ENCODE results near the gene KCNAB1.
"Not testable (repeated sequence)": the region's sequence is repeated elsewhere in the genome, so short reads cannot be mapped to it uniquely, and the experiment has no call there.

Gene KCNAB1

DNA sequence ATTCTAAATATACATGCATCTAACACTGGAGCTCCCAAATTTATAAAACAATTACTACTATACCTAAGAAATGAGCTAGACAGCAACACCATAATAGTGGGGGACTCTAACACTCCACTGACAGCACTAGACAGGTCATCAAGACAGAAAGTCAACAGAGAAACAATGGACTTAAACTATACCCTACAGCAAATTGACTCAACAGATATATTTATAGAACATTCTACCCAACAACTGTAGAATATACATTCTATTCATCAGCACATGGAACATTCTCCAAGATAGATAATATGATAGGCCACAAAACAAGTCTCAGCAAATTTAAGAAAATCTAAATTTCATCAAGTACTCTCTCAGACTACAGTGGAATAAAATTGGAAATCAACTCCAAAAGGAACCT is 102.0 kb downstream of the KCNAB1 start:
- not testable (repeated sequence) for DNase-seq

DNA sequence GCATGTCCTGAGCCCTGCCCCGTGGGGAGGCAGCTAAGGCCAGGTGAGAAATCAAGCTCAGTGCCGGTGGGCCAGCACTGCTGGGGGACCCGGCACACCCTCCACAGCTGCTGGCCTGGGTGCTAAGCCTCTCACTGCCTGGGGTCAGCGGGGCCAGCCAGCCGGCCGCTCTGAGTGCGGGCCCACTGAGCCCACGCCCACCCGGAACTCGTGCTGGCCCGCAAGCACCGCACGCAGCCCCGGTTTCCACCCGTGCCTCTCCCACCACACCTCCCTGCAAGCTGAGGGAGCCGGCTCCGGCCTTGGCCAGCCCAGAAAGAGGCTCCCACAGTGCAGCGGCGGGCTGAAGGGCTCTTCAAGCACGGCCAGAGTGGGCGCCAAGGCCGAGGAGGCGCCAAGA is 103.7 kb downstream of the KCNAB1 start:
- not testable (repeated sequence) for DNase-seq

DNA sequence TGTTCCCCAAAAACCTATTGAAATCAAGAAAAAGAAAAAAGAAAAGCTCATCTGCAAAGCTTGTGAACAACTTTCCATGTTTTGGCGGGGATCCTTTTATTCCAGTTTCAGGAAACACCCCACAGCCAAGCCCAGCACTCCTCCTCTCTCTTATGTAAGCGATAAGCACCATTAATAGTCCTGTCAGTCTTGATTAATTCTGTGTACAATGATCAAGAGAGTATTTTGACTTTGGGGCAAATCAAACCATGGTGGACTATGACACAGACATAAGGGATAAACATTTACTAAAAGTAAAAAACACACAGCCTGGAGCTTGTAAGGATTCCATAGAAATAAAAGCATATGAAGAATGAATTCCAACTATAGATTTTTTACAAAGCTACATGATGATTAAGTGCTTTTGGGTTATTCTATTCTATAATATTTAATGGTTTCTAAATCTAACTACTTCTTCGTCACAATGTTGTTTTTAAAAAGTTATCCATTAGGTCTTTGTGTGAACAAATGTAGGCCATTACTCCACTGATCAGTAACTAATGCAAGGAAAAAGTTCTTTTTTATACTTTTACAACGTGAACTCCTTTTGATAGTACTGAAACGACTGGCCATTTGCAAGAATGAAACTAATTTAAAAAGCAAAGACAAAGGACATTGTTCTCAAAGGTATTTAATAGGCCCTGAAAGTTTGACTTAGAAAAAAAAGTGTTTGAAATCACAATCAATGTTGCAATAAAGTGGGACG is 106.5 kb downstream of the KCNAB1 start:
- DNase-seq = no peak

GRCh38 chr3:156227704-156228103 is 107.3 kb downstream of the KCNAB1 start:
- no peak for DNase-seq

GRCh38 chr3:156230278-156230900 is 110.0 kb downstream of the KCNAB1 start:
- no peak for DNase-seq

DNA sequence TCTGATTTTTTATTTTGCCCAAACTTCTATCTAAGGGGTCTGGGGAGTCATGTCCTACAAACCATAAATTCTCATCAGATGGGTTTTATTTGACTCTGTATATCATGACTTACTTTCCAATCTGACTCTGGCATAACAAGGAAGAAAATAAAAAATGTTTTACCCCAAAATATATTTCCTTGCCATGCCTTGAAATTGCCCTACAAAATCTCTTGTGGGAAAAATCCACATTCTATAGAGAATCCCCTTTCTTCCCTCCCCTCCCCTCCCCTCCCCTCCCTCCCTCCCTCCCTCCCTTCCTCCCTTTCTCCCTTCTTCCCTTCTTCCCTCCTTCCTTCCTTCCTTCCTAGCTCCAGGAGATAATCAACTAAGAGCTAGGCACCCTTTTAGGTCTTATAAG is 110.8 kb downstream of the KCNAB1 start:
- not testable (repeated sequence) for DNase-seq

- DNase-seq = no peak
Observed at GRCh38 chr3:156233876-156234275, 113.5 kb downstream of the KCNAB1 start.

DNA sequence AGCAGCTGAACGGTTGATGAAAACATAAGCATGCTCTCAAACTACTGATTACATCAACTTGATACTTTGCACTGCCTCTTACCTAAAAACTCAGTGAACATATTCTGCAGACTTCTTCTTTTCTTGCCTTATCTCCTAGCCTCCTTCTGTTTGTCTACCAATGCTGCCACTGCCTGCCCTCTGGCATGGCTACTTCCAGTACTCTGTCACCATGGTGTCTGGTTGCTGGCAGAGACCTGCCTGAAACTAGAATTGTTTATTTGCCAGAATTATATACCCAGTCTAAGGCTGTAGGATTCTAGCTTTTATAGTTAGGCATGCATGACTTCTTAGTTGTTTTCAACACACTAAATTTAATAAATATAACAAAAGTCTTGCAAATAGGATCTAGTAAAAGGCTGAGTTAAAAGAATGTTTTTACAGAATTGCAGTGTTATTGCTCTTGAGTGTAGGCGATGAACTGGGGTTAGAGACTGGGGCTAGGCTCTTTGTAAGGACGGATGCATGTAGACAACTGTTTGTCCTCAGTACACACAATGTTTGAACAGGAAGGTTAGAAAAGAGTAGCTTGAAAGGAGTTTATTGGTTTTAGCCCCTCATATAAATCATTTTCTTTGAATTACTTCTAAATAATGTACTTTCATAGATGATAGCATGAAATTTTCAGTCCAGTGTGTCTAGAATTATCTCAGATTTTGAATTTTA is 116.3 kb downstream of the KCNAB1 start:
- DNase-seq = no peak

DNA sequence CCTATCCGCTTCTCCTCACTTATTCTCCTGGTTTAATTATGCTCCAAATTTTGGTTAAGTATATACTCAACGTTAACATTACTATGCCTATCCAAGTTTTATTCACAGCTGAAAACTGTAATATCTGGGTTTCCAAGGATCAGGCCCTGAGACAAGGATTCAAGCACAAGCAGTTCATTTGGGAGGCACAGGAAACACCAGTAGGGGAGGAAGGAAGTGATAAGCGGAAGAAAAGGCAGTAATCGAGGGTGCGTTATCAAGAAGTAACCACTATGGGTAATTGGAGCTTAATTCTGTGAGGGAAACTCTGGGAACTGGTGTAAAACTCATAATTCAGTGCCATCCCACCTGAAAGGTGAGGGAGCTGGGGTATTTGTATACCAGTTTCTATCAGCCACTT is 120.3 kb downstream of the KCNAB1 start:
- no peak for DNase-seq

GRCh38 chr3:156246961-156247725 is 126.8 kb downstream of the KCNAB1 start:
- DNase-seq = no peak

GRCh38 chr3:156250550-156250949 is 130.2 kb downstream of the KCNAB1 start:
- no peak for DNase-seq

DNA sequence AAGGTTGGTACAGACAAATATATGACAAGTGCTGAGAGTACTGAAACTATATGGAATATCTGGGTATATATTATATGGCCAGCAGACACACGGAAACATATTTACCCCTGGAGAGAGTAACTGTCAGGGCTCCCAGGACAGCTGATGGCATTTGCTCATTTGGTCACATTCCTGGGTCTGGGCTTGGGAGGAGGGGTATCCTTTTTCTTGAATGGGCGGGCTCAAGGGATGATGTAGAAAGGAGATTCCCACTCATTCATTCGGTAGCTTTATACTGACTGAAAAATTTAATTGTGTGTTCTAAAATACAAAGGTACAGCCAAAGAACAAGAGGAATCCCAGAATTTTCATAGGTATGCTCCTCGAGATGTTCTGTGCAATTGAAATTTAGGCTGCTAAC is 131.0 kb downstream of the KCNAB1 start:
- no peak for DNase-seq

GRCh38 chr3:156252656-156253055 is 132.3 kb downstream of the KCNAB1 start:
- no peak for DNase-seq

GRCh38 chr3:156253150-156253549 is 132.8 kb downstream of the KCNAB1 start:
- no peak for DNase-seq

GRCh38 chr3:156256256-156256655 is 135.9 kb downstream of the KCNAB1 start:
- DNase-seq = no peak

- no peak for DNase-seq
Observed at GRCh38 chr3:156256945-156257344, 136.6 kb downstream of the KCNAB1 start.

- no peak for DNase-seq
Observed at GRCh38 chr3:156258301-156258700, 137.9 kb downstream of the KCNAB1 start.

GRCh38 chr3:156259896-156260295 is 139.5 kb downstream of the KCNAB1 start:
- DNase-seq = no peak

DNA sequence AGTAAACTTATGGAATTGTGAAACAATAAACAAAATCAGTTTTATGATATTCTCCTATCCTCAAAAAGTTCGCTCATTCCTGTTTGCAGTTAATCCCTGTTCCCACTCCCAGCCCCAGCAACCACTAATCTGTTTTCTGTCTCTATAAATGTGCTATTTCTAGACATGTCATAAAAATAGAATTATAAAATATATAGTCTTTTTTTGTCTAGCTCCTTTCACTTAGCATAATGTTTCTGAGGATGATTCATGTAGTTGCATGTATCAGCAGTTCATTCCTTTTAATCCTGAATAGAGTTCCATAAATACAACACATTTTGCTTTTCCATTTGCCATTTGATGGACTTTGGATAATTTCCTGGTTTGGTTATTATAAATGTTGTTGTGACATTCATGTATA is 140.0 kb downstream of the KCNAB1 start:
- DNase-seq = no peak

DNA sequence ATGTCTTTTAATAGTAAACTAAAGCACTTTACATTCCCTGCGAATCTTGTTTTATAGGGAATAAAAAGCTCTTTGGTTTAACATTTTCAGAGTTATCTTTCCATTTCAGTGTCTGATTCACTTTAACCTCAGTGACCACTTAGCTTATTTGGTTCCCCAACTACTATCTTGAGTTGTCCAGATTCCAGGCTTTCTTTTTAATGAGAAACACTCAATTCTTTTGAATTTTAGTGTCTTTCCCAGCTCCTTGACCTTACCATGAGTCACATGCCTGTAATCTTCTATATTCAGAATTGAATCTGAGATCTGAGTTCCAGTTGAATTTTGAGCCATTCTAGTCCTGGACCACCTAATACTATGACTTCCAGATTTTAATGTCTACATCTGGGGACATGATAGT is 144.4 kb downstream of the KCNAB1 start:
- DNase-seq = no peak

DNA sequence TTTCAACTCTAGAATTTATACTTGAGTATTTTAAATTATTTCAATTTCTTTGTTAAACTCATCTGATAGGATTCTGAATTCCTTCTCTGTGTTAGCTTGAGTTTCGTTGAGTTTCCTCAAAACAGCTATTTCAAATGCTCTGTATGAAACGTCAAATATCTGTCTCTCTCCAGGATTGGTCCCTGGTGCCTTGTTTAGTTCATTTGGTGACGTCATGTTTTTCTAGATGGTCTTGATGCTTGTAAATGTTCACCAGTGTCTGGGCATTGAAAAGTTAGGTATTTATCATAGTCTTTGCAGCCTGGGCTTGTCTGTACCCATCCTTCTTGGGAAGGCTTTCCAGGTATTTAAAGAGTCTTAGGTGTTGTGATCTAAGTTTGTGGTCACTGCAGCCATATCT is 151.1 kb downstream of the KCNAB1 start:
- no peak for DNase-seq

GRCh38 chr3:156271995-156272719 is 151.8 kb downstream of the KCNAB1 start:
- no peak for DNase-seq

Measured in T-helper 2 cell (primary cell).